Muscle layer of colon (tissue), 2 donors: ENCODE data around the gene MTUS2.

Experiments used
- H3K27ac ChIP-seq: one replicate; pipeline ENCODE4 v1.7.0; 2013; ENCODE audit warnings: low read depth, mild to moderate bottlenecking, low read length, moderate library complexity
- H3K27me3 ChIP-seq, 2 donors: one replicate each; pipeline ENCODE4 v1.7.0; 2013; ENCODE audit warnings: low read length in 2 of 2, mild to moderate bottlenecking in 2 of 2; ENCODE audit not compliant: insufficient read depth in 2 of 2, control insufficient read depth in 1 of 2
- H3K36me3 ChIP-seq: one replicate; pipeline ENCODE4 v1.7.0; 2013; ENCODE audit warnings: mild to moderate bottlenecking, low read length; ENCODE audit not compliant: insufficient read depth
- H3K4me1 ChIP-seq: one replicate; pipeline ENCODE4 v1.7.0; 2013; ENCODE audit warnings: mild to moderate bottlenecking, low read length; ENCODE audit not compliant: insufficient read depth
- H3K4me3 ChIP-seq, 2 donors: one replicate each; pipeline ENCODE4 v1.7.0; 2013; ENCODE audit warnings: low read length in 2 of 2, low read depth in 1 of 2, mild to moderate bottlenecking in 1 of 2, moderate library complexity in 1 of 2
- H3K9ac ChIP-seq: one replicate; pipeline ENCODE4 v1.7.0; 2013; ENCODE audit warnings: low read length
- H3K9me3 ChIP-seq: one replicate; pipeline ENCODE4 v1.7.0; 2013; ENCODE audit warnings: mild to moderate bottlenecking, low read length
- donor health status: abdominal sarcoma.
- donor health status: Adenocarcinoma of cecum.

Gene MTUS2

GRCh38 chr13:29515372-29515771, 695.2 kb downstream of the MTUS2 start:
- Histone ChIP-seq H3K27ac (no peak overlapping the region), H3K9ac (no peak overlapping the region), H3K9me3 (no peaks in the 10 kb centered on the region), H3K27me3 (no peaks in the 10 kb centered on the region), H3K4me1 (peaks cover 16% of the 10 kb centered on the region), H3K4me3 (no peak overlapping the region), H3K36me3 (peaks cover 40% of the 10 kb centered on the region)

DNA sequence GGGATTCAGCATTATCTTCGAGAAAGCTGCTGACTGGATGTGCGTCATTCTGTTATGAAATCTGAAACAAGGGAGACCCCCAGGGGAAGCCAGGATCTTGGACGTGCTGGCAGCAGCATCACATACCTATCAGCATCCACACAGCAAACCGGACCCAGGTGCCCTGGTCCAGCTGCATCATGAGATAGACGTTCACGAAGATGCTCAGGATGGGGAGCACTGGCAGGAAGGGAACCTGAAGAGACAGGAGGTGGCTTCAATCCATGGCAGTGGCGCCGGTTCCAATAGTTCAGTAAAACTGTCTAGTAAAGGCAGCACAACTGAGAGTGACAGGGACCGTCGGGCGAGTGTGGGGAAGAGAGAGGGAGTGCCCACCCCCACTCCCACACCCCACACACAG, 695.9 kb downstream of the MTUS2 start:
- H3K4me3 ChIP-seq, result no peak overlapping the region
- H3K27ac ChIP-seq, result no peak overlapping the region
- H3K36me3 ChIP-seq, result peaks cover 40% of the 10 kb centered on the region
- no peaks in the 10 kb centered on the region for H3K27me3 ChIP-seq
- peaks cover 13% of the 10 kb centered on the region for H3K4me1 ChIP-seq
- H3K9me3 ChIP-seq, result no peaks in the 10 kb centered on the region
- no peak overlapping the region for H3K9ac ChIP-seq

- no peak overlapping the region for H3K9ac ChIP-seq
- no peaks in the 10 kb centered on the region for H3K9me3 ChIP-seq
- H3K4me3 ChIP-seq, result no peak overlapping the region
- no peak overlapping the region for H3K27ac ChIP-seq
- no peaks in the 10 kb centered on the region for H3K27me3 ChIP-seq
- peaks cover 47% of the 10 kb centered on the region for H3K36me3 ChIP-seq
- H3K4me1 ChIP-seq, result peaks cover 8% of the 10 kb centered on the region
Observed at GRCh38 chr13:29516880-29517279, 696.7 kb downstream of the MTUS2 start.

DNA sequence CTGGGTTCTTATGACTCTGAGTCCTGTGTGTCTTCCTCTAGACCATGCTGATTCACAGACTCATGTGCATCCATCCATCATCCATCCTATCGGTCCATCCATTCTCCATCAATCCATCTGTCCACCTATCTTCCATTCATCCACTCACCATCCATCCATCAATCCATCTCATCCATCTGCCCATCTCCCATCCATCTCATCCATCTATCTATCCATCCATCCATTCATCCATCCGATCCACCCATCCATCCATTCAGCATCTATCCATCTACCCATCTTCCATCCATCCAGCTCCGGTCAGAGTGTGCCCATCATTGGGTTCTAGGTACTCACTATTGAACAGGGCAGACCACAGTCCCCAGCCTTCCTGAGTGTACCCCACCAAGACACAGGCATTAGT, 699.8 kb downstream of the MTUS2 start:
- Histone ChIP-seq H3K4me3 (no peak overlapping the region), H3K27ac (no peak overlapping the region), H3K27me3 (no peaks in the 10 kb centered on the region), H3K9ac (no peak overlapping the region), H3K36me3 (peaks cover 62% of the 10 kb centered on the region), H3K4me1 (peaks cover 4% of the 10 kb centered on the region), H3K9me3 (no peaks in the 10 kb centered on the region)

DNA sequence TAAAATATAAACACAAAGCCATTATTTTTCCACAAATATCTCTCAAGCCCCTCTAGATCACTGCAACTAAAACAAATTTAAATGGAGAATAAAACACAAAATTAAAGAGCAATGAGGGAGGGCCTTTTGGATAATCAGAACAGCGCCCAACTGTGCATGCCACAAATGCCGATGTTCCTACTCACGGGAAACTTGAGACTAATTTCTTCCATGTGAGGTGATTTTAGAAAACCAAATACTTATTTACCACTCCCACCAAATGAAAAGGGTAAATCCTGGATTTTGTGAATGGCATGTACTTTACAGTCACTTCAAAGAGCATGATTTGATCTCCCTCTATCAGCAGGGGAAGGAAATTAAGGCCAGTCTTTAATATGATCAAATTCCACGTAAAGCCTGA, 700.5 kb downstream of the MTUS2 start:
- Histone ChIP-seq H3K9ac (no peak overlapping the region), H3K36me3 (peaks cover 58% of the 10 kb centered on the region), H3K9me3 (no peaks in the 10 kb centered on the region), H3K27me3 (no peaks in the 10 kb centered on the region), H3K4me3 (no peak overlapping the region), H3K27ac (no peak overlapping the region), H3K4me1 (peaks cover 4% of the 10 kb centered on the region)

GRCh38 chr13:29521336-29521735, 701.2 kb downstream of the MTUS2 start:
- H3K36me3 ChIP-seq, result peaks cover 53% of the 10 kb centered on the region
- H3K27ac ChIP-seq, result no peak overlapping the region
- H3K9me3 ChIP-seq, result no peaks in the 10 kb centered on the region
- H3K9ac ChIP-seq, result no peak overlapping the region
- no peaks in the 10 kb centered on the region for H3K27me3 ChIP-seq
- no peak overlapping the region for H3K4me3 ChIP-seq
- peaks cover 4% of the 10 kb centered on the region for H3K4me1 ChIP-seq

GRCh38 chr13:29522044-29522685, 702.0 kb downstream of the MTUS2 start:
- peaks cover 45% of the 10 kb centered on the region for H3K36me3 ChIP-seq
- no peak overlapping the region for H3K27ac ChIP-seq
- peaks cover 4% of the 10 kb centered on the region for H3K4me1 ChIP-seq

DNA sequence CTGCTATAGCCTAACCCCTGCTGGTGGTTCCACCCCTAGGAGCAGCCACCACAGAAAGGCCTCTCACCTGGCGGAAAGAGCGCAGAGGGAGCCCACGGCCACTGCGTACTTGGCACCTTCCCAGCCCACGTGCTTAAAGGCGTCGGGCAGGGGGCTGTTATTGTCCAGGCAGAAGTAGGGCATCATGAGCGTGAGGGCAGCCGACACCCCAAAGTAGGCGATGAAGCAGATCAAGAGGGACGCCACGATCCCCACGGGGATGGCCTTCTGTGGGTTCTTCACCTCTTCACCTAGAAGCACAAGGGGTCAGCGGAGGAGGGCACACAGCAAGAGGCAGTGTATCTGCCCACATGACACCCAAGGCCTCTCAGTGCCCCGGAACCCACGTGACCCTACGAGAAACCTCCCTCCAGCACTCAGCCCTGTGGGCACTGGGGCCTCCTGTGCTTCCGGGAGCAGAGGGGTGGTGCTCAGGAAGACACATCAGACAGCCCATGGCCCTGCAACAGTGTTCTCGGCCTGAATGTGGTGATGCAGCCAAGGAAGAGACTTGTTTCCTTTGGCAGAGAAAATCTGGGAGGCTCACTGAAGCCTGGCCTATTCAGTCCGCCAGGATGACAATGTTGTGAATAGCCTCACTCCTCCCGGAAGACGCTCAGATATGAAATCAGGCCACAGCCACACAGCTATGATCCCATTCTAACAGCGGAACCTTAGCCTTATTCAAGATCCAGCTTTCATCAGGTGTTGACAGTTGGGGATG, 703.2 kb downstream of the MTUS2 start:
- no peaks in the 10 kb centered on the region for H3K9me3 ChIP-seq
- H3K27ac ChIP-seq, result no peak overlapping the region
- H3K27me3 ChIP-seq, result no peaks in the 10 kb centered on the region
- no peak overlapping the region for H3K9ac ChIP-seq
- no peak overlapping the region for H3K4me3 ChIP-seq
- peaks cover 4% of the 10 kb centered on the region for H3K4me1 ChIP-seq
- H3K36me3 ChIP-seq, result peaks cover 37% of the 10 kb centered on the region

More at GRCh38 chr13:29522044-29522685, 702.0 kb downstream of the MTUS2 start:
- Histone ChIP-seq H3K9me3 (no peaks in the 10 kb centered on the region), H3K4me3 (no peak overlapping the region), H3K27me3 (no peaks in the 10 kb centered on the region), H3K9ac (no peak overlapping the region)

DNA sequence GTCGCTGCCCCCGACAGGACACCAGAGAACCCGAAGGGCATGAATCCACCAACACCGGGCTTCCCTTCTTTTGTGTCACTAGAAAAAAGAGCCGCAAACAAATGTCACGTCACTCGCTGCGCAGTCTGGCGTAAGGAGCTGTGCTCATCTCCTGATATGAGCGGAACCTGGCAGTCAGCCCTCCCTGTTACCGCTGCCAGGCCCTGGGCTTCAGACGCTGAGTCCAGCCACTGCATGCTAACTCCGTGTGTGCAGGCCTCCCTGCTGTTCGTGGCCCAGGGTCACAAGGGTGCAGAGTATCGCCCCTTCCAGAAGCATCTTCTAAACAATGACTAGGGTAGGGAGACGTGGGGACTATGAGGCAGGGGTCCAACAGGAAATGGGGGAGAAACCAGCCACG, 704.0 kb downstream of the MTUS2 start:
- Histone ChIP-seq H3K9ac (no peak overlapping the region), H3K27me3 (no peaks in the 10 kb centered on the region), H3K27ac (no peak overlapping the region), H3K4me1 (peaks cover 4% of the 10 kb centered on the region), H3K9me3 (no peaks in the 10 kb centered on the region), H3K36me3 (peaks cover 32% of the 10 kb centered on the region), H3K4me3 (no peak overlapping the region)

DNA sequence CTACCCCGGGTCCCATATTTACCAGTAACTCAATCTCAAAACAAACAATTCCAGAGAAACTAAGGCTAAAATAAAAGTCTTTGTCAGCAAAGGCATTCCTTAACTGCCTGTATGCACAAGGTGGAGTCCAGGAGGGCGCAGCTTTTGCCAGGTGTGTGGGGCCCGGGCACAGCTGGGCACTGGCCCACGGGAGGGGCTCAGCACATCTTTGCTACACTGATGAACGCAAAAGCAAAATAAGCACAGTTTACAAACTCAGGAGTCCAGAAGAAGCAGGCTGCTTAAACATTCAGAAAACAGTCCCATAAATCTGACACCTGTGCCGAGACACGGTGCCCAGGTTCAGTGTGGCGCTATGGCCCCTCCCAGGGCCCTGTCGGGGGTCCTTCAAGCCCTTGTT, 704.5 kb downstream of the MTUS2 start:
- Histone ChIP-seq H3K9ac (no peak overlapping the region), H3K36me3 (peaks cover 32% of the 10 kb centered on the region), H3K27ac (no peak overlapping the region), H3K4me3 (no peak overlapping the region), H3K27me3 (no peaks in the 10 kb centered on the region), H3K4me1 (peaks cover 4% of the 10 kb centered on the region), H3K9me3 (no peaks in the 10 kb centered on the region)

GRCh38 chr13:29525757-29526156, 705.6 kb downstream of the MTUS2 start:
- H3K27ac ChIP-seq, result no peak overlapping the region
- H3K9ac ChIP-seq, result no peak overlapping the region
- peaks cover 35% of the 10 kb centered on the region for H3K36me3 ChIP-seq
- H3K4me1 ChIP-seq, result peaks cover 4% of the 10 kb centered on the region
- no peaks in the 10 kb centered on the region for H3K9me3 ChIP-seq
- H3K27me3 ChIP-seq, result no peaks in the 10 kb centered on the region
- no peak overlapping the region for H3K4me3 ChIP-seq

DNA sequence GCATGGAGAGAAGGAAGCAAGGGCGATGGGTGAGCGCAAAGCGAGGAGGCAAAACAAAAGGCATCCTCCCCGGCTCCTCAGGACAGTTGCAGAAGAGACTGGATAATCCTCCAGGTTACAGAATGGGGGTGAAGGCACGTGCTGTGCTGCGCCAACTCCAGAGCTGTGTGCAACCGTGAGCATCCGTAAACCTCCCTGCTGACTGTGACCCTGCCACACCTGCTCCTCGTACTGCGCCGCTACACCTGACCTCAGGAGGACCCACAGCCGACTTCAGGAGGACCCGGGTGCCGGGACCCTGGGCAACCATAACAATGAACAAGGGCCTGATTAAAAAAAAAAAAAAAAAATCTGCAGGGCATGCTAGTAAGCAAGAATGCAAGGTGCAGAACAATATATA, 706.6 kb downstream of the MTUS2 start:
- H3K9me3 ChIP-seq, result no peaks in the 10 kb centered on the region
- no peaks in the 10 kb centered on the region for H3K27me3 ChIP-seq
- H3K4me1 ChIP-seq, result no peaks in the 10 kb centered on the region
- no peak overlapping the region for H3K4me3 ChIP-seq
- no peak overlapping the region for H3K9ac ChIP-seq
- no peak overlapping the region for H3K27ac ChIP-seq
- H3K36me3 ChIP-seq, result peaks cover 30% of the 10 kb centered on the region
